NCI-H146 (cell line): Measurements from ENCODE around the gene CCL4.
"Not testable (repeated sequence)": the region's sequence is repeated elsewhere in the genome, so short reads cannot be mapped to it uniquely, and the experiment has no call there.

Source experiments
- DNase-seq: peaks from one replicate; lab custom pipeline; 2025; lab: John Stamatoyannopoulos, UW

Gene CCL4

DNA sequence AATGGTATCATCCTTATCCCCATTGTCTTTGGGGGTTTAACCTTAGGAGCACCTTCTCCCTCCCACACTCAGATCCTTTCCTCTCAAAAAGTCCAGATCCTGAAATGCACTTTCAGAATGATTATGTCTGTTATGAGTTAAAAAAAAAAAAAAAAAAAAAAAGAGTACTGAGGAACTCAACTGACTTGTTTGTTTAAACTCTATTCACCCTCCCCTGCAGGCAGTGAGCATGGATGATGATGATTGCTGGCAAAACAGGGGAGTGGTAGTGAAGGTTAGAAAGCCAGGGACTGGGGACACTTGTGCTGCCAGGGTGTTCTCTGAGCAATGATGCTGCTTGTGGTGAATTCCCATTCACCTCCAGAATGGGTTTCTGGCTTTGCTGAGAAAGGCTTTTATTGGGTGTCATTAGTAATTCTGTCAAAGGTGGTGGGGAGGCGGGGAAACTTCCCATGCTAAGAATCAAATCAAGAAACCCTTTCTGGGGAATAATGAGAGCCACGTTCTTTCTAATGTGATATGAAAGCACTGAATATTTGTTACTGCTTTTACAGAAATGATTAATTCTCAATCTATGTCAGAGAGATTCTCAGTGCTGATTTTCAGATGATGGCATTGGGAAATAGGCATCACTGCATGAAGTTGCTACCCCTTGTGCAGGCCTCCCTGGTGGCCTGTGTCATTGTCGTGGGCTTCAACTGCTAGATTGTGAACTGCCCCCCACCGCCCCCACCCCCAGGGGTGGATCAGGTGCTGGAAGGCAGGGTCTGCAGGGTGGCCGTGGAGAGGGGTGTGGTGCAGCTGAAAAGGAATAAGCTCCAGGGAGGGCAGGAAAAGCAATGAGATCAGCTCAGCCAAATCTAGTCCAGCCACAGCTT, 14.1 kb downstream of the CCL4 start:
- DNase-seq, result no peak

DNA sequence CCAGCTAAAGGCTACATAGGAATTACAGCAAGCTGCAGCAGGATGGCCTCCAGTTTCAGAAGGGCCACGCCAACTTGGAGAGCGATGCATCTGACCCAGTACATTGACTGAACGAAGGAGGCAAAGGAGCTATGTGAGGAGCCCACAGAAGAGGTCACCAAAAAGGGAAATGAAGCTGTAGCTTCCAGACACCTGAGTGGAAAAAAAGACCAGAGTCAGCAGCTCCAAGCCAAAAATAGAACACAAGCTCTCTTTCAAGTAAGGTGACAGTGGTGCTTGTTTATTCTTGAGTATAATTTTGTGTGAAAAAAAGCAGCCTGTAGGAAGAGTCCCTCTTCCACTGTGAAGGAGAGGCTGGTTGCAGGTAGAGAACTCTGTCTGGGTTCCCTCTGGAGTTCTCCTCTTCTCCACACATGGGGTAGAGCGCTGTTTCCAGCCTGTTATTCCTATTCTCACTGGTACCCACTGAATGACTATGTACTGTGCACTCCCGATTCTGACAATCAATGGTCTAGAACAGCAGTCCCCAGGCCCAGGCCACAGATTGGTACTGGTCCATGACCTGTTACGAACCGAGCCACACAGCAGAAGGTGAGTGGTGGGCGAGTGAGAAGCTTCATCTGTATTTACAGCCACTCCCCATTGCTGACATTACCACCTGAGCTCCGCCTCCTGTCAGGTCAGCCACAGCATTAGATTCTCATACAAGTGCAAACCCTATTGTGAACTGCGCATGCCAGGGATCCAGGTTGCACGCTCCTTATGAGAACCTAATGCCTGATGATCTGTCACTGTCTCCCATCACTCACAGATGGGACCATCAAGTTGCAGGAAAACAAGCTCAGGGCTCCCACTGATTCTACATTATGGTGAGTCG, 15.1 kb downstream of the CCL4 start:
- DNase-seq, result no peak

DNA sequence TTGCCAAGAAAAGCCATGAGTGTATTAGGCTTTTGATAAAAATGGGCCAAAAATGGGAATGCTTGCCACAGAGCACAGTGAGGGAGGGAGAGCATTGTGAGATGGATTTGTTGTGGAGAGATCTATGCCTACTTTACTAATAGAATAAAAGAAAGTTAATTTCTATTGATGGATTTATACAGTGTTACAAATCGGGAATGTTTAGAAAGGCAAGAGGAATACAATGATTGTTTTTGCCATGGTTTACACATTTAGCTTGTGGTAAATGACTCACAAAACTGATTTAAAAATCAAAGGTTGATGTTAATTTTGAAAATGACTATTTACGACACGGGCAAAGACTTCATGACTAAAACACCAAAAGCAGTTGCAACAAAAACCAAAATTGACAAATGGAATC, 16.6 kb downstream of the CCL4 start:
- no peak for DNase-seq

DNA sequence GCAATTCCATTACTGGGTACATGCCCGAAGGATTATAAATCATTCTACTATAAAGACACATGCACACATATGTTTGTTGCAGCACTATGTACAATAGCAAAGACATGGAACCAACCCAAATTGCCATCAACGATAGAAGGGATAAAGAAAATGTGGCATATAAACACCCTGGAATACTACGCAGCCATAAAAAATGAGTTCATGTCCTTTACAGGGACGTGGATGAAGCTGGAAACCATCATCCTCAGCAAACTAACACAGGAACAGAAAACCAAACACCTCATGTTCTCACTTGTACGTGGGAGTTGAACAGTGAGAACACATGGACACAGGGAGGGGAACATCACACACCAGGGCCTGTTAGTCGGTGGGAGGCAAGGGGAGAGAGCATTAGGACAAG, 17.5 kb downstream of the CCL4 start:
- DNase-seq, result not testable (repeated sequence)

DNA sequence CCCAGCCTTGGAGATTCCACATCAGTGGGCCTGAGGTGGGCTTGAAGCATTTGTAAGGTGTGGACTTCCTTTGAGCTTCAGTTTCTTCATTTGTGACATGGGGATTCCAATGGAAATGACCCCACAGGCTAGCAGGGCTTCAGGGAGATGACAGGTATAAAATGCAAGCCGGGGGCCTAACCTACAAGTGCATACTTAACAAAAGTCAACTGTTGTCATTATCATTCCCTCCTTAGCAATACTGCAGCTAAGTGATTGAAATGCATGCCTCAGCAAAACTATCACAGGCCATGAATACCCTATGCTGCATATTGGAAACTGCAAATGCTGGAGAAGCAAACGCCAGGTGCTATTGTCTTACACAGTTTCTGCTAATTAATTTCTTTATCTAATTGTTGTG, 19.8 kb downstream of the CCL4 start:
- DNase-seq, result no peak

DNA sequence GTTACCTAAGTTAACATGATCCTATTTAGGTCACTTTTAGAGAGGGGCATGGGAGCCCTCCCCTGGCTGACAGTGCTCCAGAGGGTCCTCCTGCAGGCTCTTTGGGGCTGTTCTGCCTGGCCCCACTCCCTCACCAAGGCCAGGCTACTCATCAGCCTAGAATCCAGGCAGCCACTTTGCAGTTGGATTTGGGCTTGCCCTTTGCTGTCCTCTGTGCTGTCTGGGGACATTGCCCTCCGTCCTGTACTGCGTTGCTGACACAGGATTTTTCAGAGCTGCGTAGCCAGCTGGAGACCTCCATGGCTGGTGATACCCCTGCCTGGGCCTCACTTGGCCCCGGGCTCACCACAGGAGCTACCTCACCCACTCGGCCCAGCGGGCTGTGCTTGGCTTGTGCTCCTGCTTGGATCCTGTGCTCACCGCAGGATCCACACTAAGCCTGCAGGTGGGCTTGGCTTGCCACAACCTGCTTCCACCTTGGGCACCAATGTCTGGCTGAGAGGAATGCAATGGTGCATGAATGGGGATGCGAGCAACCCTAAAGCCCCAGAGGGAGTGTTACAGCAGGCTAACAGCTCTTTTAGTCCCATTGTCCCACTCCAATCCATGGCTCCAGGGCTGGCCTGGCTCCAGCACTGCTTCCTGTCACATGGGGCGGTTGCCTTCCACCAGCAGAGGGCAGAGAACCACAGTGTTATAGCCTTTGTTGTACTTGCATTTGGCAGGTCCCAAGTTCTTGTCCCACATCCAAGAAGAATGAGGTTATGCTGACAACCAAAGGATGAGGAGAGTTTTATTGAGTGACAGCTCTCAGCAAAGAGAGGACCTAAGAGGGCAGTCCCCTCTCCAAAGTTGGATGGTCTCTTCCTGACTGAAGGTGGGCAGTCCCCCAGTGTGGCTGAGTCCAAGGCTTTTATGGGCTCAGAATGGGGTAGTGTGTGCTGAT, 21.5 kb downstream of the CCL4 start:
- no peak for DNase-seq

DNA sequence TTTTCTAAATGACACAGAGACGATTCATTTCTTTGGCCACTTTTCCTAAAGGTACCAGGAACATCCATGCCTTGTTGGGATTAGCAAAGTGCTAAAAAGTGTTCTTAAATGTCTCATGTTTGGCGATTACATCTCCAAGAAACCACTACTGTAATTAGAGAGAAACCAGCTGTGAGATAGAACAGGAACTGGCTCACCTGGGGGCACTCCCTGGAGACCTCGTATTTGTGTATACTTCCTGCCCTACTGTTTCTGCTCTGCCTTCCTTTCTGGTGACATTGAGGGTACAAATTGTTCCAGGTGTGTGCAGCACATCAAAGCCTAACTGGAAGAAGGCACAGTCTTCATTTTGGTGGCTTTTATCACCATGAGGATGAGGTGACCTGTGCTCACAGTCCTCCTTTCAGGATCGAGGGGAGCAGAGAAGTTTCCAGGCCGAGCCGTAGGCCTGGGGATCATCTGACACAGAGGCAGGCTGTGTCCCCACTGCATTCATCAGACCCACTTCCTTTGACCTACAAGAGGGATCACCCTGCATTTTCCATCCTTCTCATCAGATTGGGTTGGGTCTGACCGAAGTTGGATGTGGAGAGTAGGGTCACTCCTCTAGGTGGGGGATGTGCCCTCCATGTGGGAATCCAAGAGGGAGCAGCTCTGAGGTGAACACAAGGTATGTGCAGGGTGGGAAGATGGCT, 23.7 kb downstream of the CCL4 start:
- DNase-seq, result no peak

DNA sequence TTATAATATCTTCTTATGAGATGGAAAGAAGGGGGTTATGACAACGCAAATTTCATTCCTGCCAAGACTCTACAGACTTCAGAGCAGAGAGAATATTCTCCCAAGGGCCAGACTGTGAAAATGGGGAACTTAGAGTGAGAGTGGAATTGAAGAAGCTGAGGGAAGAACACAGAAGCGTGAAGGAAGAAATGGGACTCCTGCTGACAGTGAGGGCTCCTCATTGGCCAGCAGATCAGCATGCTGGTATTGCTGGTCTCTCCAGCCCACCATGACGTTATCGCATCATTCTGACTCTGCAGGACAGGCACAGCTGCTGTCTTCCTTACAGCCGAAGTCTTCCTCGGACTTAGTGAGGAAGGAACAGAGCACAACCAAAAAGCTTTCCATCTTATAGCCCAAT, 24.3 kb downstream of the CCL4 start:
- DNase-seq, result no peak

DNA sequence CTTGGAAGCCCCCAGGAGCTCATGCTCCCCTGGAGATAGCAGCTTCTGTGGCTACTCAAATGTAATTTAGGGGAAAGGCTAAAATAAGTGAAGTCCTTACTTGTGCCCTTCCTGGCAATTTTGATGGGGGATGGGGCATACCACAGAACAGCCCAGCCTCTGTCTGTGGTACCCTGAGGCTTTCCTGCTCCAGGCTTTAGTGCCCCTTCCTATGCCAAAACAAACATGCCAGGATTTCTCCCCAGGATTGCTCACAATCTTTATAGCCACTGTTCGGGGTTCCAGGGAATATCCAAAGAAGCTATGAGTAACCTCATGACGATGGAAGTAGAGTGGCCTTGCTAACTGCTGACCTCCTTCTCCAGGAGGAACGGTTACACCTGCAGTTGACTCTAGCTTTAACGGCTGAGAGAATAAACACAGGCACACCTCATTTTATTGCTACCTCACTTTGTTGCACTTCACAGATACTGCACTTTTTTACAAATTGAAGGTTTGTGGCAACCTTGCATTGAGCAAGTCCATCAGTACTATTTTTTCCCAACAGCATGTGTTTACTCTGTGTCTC, 24.9 kb downstream of the CCL4 start:
- DNase-seq, result no peak

DNA sequence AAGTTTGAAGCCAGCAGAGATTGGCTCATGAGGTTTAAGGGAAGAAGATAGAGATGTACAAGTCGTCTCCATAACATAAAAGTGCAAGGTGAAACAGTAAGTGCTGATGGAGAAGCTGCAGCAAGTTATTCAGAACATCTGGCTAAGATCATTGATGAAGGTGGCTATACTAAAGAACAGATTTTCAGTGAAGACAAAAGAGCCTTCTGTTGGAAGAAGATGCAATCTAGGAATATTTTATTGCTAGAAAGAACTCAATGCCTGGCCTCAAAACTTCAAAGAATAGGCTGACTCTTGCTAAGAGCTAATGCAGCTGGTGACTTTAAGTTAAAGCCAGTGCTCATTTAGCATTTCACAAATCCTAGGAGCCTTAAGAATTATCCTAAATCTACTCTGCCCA, 26.0 kb downstream of the CCL4 start:
- DNase-seq, result no peak

DNA sequence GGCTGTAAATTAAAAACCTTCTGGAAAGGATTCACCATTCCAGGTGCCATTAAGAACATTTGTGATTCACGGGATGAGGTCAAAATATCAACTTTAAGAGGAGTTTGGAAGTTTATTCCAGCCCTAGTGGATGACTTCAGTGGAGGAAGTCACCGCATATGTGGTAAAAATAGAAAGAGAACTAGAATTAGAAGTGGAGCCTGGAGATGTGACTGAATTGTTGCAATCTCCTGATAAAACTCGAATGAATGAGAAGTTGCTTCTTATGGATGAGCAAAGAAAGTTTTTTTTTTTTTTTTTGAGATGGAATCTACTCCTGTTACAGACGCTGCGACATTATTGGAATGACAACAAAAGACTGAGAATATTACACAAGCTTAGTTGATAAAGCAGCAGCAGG, 26.7 kb downstream of the CCL4 start:
- no peak for DNase-seq

DNA sequence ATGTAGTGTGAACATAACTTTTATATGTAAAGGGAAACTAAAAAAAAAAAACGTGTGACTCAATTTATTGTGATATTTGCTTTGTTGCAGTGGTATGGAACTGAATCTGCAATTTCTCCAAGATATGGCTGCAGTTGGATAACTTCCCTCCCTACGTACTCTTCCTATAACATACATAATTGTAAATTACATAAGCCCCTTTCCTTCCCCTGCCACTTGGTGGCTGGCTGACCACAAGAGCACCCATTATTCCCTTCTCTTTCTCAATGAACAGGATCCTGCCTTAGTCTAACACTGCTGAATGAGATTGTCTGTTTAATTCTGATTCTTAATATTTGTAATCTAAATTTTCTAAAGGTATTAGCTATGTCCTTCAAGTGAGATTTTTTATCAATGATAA, 27.8 kb downstream of the CCL4 start:
- no peak for DNase-seq

DNA sequence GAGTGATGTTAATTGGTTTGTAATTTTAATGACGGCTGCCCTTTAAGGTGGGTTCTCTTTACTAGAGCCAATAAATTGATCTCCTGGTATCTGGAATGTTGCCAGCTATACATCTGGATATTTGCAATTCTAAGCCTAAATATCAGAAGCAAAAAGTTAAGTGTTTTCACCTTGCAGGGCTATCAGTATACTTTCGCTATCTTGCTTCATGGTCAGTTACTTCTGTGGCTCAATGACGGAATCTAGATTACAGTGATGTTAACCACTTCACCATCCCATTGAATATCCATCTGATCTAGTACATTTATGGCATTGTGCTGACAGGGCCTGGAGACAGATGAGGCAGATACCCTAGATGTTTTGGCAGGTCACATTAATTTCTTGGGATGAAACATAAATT, 28.3 kb downstream of the CCL4 start:
- DNase-seq, result no peak

DNA sequence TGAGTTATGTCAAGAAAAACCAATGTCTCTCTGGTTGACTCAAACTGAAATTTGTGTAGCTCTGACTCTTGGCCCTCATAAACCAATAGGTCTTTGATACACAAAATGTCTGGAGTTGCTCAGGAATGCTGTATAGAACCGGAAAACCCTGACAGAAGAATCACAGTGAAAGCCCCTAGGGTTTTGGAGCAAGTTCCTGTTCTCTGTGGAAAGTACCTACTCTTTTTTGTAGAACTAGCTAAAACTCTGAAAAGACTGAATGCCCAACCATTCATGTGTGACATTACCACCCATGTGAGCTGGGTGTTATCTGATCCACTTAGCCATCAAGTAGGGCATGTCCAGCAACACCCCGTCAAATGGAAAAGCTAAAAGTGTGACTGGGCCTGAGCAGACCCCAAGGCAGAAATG, 28.8 kb downstream of the CCL4 start:
- no peak for DNase-seq

DNA sequence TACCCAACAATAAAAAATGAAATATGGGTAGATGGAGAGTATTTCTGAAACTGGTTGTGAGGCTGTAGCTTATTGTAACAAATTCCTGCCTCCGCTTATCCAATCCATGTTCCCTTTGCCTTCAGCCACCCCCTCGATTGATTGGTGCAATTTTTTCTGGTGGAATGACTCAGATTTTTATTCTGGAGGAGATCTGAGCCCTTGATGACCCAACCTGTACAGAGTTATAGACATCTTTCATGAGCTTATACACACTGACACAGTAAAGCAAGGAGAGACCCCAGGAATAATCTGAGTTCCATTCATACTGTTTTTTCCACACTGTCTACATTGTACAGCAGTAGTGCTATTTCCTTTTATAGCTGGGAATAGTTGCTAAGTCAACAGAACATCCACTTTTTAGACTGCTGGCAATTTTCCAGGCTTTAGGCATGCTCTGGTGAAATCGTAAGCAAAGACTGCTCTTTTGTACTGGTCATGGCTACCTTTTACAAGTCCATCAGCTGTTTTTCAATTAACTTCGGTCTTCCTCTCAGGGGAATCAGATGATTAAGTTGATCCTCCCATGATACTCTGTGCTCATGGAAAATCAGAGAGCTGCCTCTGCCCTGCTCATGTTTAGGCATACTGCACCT, 30.1 kb downstream of the CCL4 start:
- DNase-seq, result no peak

DNA sequence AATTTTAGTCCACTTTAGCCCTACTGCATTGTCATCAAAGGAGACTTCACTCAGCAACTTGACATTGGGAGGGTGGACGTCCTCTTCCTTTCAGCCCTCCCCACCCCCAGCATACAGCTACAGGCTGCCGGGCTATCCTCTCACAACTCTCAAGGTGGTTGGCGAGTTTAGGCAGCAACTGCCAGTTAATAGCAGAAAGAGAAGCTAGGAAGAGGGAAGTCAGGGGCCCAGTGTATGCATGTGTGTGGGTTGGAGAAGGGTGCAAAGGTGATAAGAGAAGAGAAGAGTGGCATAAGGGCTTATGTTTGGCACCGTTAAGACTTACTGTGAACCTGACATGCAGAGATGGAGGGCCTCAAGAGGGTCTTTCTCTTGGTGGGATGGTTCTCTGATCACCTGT, 31.8 kb downstream of the CCL4 start:
- DNase-seq, result no peak

DNA sequence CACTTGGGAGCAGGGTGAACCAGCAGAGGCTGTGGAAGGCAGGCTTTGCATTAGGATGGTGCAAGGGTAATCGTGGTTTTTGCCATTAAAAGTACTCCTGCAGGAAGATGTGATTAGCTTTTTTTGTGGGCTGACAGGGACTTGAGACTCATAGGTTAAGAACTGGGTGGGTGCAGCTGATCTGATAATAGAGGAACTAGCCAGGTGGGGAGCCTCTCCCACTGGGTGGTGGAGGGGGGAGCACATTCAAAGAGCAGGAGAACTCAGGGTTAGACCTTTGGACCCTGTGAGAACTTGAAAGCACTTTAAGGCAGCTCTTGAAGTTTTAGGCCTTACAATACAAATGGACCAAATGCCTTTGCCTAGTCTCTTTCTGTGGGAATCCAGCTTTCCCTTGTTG, 32.4 kb downstream of the CCL4 start:
- no peak for DNase-seq

DNA sequence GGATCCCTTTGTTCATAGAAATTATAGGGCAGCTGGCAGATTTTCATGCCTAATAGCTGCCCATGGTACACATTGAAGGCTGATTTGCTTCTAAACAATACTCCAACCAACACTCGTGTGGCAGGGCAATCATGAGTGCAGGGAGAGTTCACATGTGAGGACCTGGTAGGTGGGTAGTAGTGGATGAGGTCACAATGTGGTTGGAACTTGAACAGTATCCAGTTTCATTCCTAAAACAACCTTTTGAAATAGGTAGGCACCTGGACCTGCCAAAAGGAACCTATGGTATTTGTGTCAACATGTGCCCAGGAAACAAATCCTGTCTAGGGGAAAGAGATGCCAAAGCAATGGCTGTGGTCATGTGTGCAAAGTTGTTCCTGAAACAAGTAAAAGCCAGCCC, 32.8 kb downstream of the CCL4 start:
- DNase-seq, result no peak

DNA sequence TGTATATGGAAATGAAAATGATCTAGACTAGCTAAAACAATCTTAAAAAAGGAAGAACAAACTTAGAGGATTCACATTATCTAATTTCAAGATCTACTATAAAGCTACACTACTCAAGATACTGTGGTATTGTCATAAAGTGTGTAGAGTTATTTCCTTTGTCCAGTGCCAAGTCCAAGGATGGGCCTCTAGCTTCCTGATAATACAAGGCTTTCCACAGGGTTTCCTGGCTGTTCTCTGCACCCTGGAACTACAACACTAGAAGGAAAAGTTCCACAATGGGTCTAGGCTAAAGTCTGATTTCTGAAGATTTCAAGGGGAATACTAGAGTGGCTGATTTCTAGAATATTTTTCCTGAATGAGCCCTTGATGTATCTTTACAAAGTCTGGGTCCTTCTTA, 38.6 kb downstream of the CCL4 start:
- no peak for DNase-seq

DNA sequence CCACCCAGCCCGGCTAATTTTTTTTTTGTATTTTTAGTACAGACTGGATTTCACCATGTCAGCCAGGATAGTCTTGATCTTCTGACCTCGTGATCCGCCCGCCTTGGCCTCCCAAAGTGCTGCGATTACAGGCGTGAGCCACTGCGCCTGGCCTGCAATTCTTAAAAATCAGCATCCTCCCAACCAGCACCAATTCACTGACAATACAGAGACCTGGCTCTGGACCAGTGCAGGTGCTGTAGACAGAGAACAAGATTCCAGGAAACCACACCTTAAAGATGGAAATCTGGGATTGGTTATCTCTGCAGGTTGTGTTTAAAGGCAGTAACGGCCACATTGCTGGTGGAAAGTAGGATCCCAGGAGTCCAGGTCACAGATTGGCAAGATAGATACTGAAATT, 39.2 kb downstream of the CCL4 start:
- DNase-seq, result no peak

DNA sequence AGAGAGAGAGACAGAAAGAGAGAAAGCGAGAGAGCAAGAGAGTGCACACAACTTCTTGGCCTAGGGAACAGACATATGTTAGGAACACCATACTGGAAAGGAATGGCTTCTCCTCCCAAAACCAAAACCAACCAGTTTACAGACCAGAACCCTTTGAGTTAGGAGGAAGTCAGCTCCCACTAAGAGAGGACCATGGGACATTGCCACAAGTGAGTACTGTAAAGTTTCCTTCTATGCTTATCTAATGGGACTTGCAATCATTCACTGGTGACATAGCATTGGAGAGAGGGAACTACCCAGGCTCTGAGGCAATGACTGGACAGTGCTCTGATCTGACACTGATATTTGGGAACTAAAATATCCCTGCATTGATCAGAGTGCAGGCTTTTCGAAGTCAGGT, 40.4 kb downstream of the CCL4 start:
- no peak for DNase-seq
